ENCODE results near the gene AIFM2.

- TF ChIP-seq CTCF (IDR thresholded peaks at IDR 0.05; ENCODE audit: low read depth, low read length) (no peak), EZH2phosphoT487 (IDR thresholded peaks at IDR 0.05; ENCODE audit: low read depth) (no peak)
Observed at GRCh38 chr10:70163448-70163847, 30.8 kb upstream of the AIFM2 start.
